ENCODE measurements around the gene USP10. TPM values are rescaled to one million over a fixed set of nuclear protein-coding genes. Genes with fewer than 3 reads are reported as not detected.

The USP10 gene
- total and polyA plus RNA-seq, 3 donors from 2014 or later: 53.6 to 108 (median 101) TPM

- Histone ChIP-seq H3K36me3 (ENCODE audit: low read depth, missing control alignments) (no peaks in the 10 kb centered on the region), H3K9me3 (no peaks in the 10 kb centered on the region), H3K4me3 (no peak overlapping the region), H3K27me3 (no peaks in the 10 kb centered on the region), H3K27ac (no peak overlapping the region), H3K4me1 (no peaks in the 10 kb centered on the region)
- DNase-seq: no peak
- WGBS, 2 donors: 59 to 74% methylated on average over 15 of the region's 15 CpGs
- intact Hi-C loops (cut with DNase I; ENCODE audit: low total_unique reads): no loop called here
- TF ChIP-seq CTCF (IDR thresholded peaks at IDR 0.05): no peak
- TF ChIP-seq POLR2A (IDR thresholded peaks at IDR 0.05): no peak
Observed at GRCh38 chr16:84683691-84684591, 15.9 kb upstream of the USP10 start.

- WGBS, 2 donors: 86 to 95% methylated on average over 4 of the region's 4 CpGs
Observed at GRCh38 chr16:84684592-84684965, 15.2 kb upstream of the USP10 start.

GRCh38 chr16:84685210-84685609 lies 14.6 kb upstream of the USP10 start:
- 86 to 93% methylated on average over 8 of the region's 8 CpGs for WGBS, 2 donors
- TF ChIP-seq CTCF (IDR thresholded peaks at IDR 0.05) (no peak), POLR2A (IDR thresholded peaks at IDR 0.05) (no peak)

More at GRCh38 chr16:84684592-84684965, 15.2 kb upstream of the USP10 start:
- Histone ChIP-seq H3K9me3 (no peaks in the 10 kb centered on the region), H3K4me3 (no peak overlapping the region), H3K4me1 (no peaks in the 10 kb centered on the region), H3K27ac (no peak overlapping the region), H3K27me3 (no peaks in the 10 kb centered on the region), H3K36me3 (ENCODE audit: low read depth, missing control alignments) (no peaks in the 10 kb centered on the region)
- intact Hi-C loops (cut with DNase I; ENCODE audit: low total_unique reads): no loop called here
- no peak for DNase-seq
- TF ChIP-seq POLR2A (IDR thresholded peaks at IDR 0.05): no peak
- TF ChIP-seq CTCF (IDR thresholded peaks at IDR 0.05): no peak

GRCh38 chr16:84686707-84687298 lies 13.0 kb upstream of the USP10 start:
- H3K36me3 ChIP-seq (ENCODE audit: low read depth, missing control alignments): no peaks in the 10 kb centered on the region
- intact Hi-C loops (cut with DNase I; ENCODE audit: low total_unique reads): no loop called here
- no peaks in the 10 kb centered on the region for H3K27me3 ChIP-seq
- H3K4me1 ChIP-seq: no peaks in the 10 kb centered on the region
- no peaks in the 10 kb centered on the region for H3K9me3 ChIP-seq
- no peak overlapping the region for H3K27ac ChIP-seq
- TF ChIP-seq CTCF (IDR thresholded peaks at IDR 0.05) (no peak), POLR2A (IDR thresholded peaks at IDR 0.05) (no peak)
- 82 to 90% methylated on average over 6 of the region's 6 CpGs for WGBS, 2 donors
- DNase-seq: no peak
- no peak overlapping the region for H3K4me3 ChIP-seq

More at GRCh38 chr16:84685210-84685609, 14.6 kb upstream of the USP10 start:
- intact Hi-C loops (cut with DNase I; ENCODE audit: low total_unique reads): no loop called here
- no peak for DNase-seq
- Histone ChIP-seq H3K36me3 (ENCODE audit: low read depth, missing control alignments) (no peaks in the 10 kb centered on the region), H3K4me1 (no peaks in the 10 kb centered on the region), H3K27me3 (no peaks in the 10 kb centered on the region), H3K27ac (no peak overlapping the region), H3K9me3 (no peaks in the 10 kb centered on the region), H3K4me3 (no peak overlapping the region)
